ENCODE data around the gene ATP8A1.

ATP8A1 gene

DNA sequence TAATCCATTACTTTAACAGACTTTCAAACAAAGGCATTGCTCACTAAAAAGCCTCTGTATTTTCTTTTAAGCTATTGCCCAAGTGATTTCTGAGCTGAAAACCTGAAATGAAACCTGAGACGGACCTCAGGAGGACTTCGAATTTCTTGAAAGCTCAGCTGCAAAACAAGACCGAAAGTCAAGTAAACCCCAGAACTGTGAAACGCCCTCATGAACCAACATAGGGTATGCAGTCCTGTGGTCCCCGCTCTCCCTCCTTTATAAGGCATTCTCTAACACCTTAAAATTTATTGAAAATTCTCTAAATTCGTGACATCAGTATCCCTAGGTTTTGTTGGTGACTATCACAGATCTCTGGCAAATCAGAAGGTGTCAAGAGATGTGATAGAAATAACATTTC, 167.8 kb downstream of the ATP8A1 start:
- Histone ChIP-seq H3K4me1 (ENCODE audit: control insufficient read depth, low read length) (no peaks in the 10 kb centered on the region), H3K4me2 (ENCODE audit: low read length) (no peak overlapping the region), H3F3A (ENCODE audit: control insufficient read depth, insufficient read depth) (no peaks in the 10 kb centered on the region), H3K4me3 (ENCODE audit: low read length) (no peak overlapping the region), H3K9me2 (replicated peaks; ENCODE audit: control insufficient read depth, low read length) (no peaks in the 10 kb centered on the region), H3K36me3 (ENCODE audit: control insufficient read depth, low read length) (0 out of 2 replicates have a peak, but pooled peaks cover 8% of the 10 kb centered on the region), H3K79me2 (ENCODE audit: control insufficient read depth, low read length) (no peaks in the 10 kb centered on the region), H4K20me1 (ENCODE audit: control insufficient read depth, insufficient read depth, low read depth, low read length) (no peaks in the 10 kb centered on the region), H3K27ac (ENCODE audit: low read depth, low read length) (no peak overlapping the region), H3K27me3 (ENCODE audit: control insufficient read depth, low read length) (no peaks in the 10 kb centered on the region), H3K9me3 (ENCODE audit: control insufficient read depth, insufficient read depth, low read length) (no peaks in the 10 kb centered on the region)
- TF ChIP-seq, protein P1, sequence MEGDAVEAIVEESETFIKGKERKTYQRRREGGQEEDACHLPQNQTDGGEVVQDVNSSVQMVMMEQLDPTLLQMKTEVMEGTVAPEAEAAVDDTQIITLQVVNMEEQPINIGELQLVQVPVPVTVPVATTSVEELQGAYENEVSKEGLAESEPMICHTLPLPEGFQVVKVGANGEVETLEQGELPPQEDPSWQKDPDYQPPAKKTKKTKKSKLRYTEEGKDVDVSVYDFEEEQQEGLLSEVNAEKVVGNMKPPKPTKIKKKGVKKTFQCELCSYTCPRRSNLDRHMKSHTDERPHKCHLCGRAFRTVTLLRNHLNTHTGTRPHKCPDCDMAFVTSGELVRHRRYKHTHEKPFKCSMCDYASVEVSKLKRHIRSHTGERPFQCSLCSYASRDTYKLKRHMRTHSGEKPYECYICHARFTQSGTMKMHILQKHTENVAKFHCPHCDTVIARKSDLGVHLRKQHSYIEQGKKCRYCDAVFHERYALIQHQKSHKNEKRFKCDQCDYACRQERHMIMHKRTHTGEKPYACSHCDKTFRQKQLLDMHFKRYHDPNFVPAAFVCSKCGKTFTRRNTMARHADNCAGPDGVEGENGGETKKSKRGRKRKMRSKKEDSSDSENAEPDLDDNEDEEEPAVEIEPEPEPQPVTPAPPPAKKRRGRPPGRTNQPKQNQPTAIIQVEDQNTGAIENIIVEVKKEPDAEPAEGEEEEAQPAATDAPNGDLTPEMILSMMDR (IDR thresholded peaks at IDR 0.05; ENCODE audit: low read depth, low read length, poor library complexity, severe bottlenecking): no peak
- TF ChIP-seq EZH2phosphoT487 (IDR thresholded peaks at IDR 0.05; ENCODE audit: borderline replicate concordance, low read length): no peak

DNA sequence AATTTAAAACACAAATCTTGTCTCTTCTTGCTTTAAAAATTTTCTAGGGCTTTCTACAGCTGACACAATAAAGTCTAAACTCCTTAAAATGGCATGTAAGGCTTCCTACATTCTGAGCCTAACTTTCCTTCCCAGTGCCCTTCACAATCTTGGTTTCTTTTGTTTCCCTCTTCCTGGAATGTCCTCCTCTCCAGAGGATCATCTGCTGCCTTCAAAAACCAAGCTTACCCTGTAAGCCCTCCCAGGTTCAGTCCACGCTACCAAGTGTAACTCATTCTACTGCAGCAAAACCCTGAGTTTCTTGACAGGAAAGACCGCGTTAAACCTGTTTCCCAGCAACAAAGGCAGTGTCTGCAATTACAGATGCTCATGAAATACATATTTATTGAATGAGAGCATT, 168.4 kb downstream of the ATP8A1 start:
- H3K4me2 ChIP-seq (ENCODE audit: low read length): no peak overlapping the region
- no peak overlapping the region for H3K4me3 ChIP-seq (ENCODE audit: low read length)
- H3K27me3 ChIP-seq (ENCODE audit: control insufficient read depth, low read length): no peaks in the 10 kb centered on the region
- no peaks in the 10 kb centered on the region for H3F3A ChIP-seq (ENCODE audit: control insufficient read depth, insufficient read depth)
- H3K27ac ChIP-seq (ENCODE audit: low read depth, low read length): no peak overlapping the region
- H3K9me3 ChIP-seq (ENCODE audit: control insufficient read depth, insufficient read depth, low read length): no peaks in the 10 kb centered on the region
- H3K9me2 ChIP-seq (replicated peaks; ENCODE audit: control insufficient read depth, low read length): no peaks in the 10 kb centered on the region
- 0 out of 2 replicates have a peak, but pooled peaks cover 6% of the 10 kb centered on the region for H3K36me3 ChIP-seq (ENCODE audit: control insufficient read depth, low read length)
- no peaks in the 10 kb centered on the region for H3K79me2 ChIP-seq (ENCODE audit: control insufficient read depth, low read length)
- no peaks in the 10 kb centered on the region for H3K4me1 ChIP-seq (ENCODE audit: control insufficient read depth, low read length)
- no peaks in the 10 kb centered on the region for H4K20me1 ChIP-seq (ENCODE audit: control insufficient read depth, insufficient read depth, low read depth, low read length)
- TF ChIP-seq, protein P1 (IDR thresholded peaks at IDR 0.05; ENCODE audit: low read depth, low read length, poor library complexity, severe bottlenecking): no peak
- TF ChIP-seq EZH2phosphoT487 (IDR thresholded peaks at IDR 0.05; ENCODE audit: borderline replicate concordance, low read length): no peak

DNA sequence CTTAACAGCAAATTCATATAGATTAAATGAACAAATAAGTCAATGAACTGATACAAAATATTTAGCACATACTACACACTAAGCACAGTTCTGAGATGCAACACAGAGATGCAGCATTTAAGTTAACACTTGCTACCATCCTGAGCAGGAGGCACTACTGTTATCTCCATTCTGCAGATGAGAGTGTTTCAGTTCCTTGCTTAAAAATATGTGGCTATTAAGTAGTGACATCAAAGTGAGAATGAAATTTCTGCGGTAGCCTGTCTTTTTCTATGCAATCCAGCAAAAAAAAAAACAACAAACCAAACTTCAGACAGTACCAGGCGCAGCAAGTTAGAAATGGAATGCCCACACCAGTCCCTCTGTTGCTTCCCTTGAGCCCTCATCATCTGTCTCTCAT, 168.8 kb downstream of the ATP8A1 start:
- Histone ChIP-seq H3K4me2 (ENCODE audit: low read length) (no peak overlapping the region), H3K79me2 (ENCODE audit: control insufficient read depth, low read length) (no peaks in the 10 kb centered on the region), H3K36me3 (ENCODE audit: control insufficient read depth, low read length) (0 out of 2 replicates have a peak, but pooled peaks cover 4% of the 10 kb centered on the region), H3K27me3 (ENCODE audit: control insufficient read depth, low read length) (no peaks in the 10 kb centered on the region), H3K9me3 (ENCODE audit: control insufficient read depth, insufficient read depth, low read length) (no peaks in the 10 kb centered on the region), H3K9me2 (replicated peaks; ENCODE audit: control insufficient read depth, low read length) (no peaks in the 10 kb centered on the region), H3K4me1 (ENCODE audit: control insufficient read depth, low read length) (no peaks in the 10 kb centered on the region), H4K20me1 (ENCODE audit: control insufficient read depth, insufficient read depth, low read depth, low read length) (no peaks in the 10 kb centered on the region), H3F3A (ENCODE audit: control insufficient read depth, insufficient read depth) (no peaks in the 10 kb centered on the region), H3K27ac (ENCODE audit: low read depth, low read length) (no peak overlapping the region), H3K4me3 (ENCODE audit: low read length) (no peak overlapping the region)
- TF ChIP-seq, protein P1 (IDR thresholded peaks at IDR 0.05; ENCODE audit: low read depth, low read length, poor library complexity, severe bottlenecking): no peak
- TF ChIP-seq EZH2phosphoT487 (IDR thresholded peaks at IDR 0.05; ENCODE audit: borderline replicate concordance, low read length): no peak
